ENCODE measurements around the gene KBTBD3. TPM values are rescaled to one million over a fixed set of nuclear protein-coding genes. Genes with fewer than 3 reads are reported as not detected.
"Not testable (repeated sequence)": the region's sequence is repeated elsewhere in the genome, so short reads cannot be mapped to it uniquely, and the experiment has no call there.

Gene KBTBD3
- total and polyA plus RNA-seq, 4 donors: 1.0 to 12.4 (median 2.4) TPM

- Histone ChIP-seq H3K27ac (ENCODE audit: low read depth in 1 of 2, low read length in 2 of 2) (no peak overlapping the region), H3K4me1 (ENCODE audit: control insufficient read depth in 4 of 4, insufficient read depth in 4 of 4, low read length in 3 of 4) (peaks cover 0 to 1% (median 0%) of the 10 kb centered on the region in 4 donors), H3K9ac (ENCODE audit: low read depth in 1 of 2, low read length in 2 of 2) (no peak overlapping the region), H3K4me3 (ENCODE audit: low read depth in 1 of 3, low read length in 3 of 3) (no peak overlapping the region), H3K27me3 (ENCODE audit: control insufficient read depth in 4 of 4, insufficient read depth in 4 of 4, low read length in 3 of 4) (no peaks in the 10 kb centered on the region), H3K36me3 (ENCODE audit: control insufficient read depth in 4 of 4, insufficient read depth in 3 of 4, low read depth in 1 of 4, low read length in 3 of 4) (peaks cover 3 to 20% (median 11%) of the 10 kb centered on the region in 4 donors), H3K9me3 (ENCODE audit: control insufficient read depth in 4 of 4, low read length in 3 of 4) (no peaks in the 10 kb centered on the region)
- TF ChIP-seq YY1 (IDR thresholded peaks at IDR 0.05) (no peak), SP1 (IDR thresholded peaks at IDR 0.05) (no peak), FOXA1 (IDR thresholded peaks at IDR 0.05) (no peak), FOXA2 (IDR thresholded peaks at IDR 0.05) (no peak), RXRA (IDR thresholded peaks at IDR 0.05) (no peak), REST (IDR thresholded peaks at IDR 0.05) (no peak), RAD21 (IDR thresholded peaks at IDR 0.05) (no peak), JUND (IDR thresholded peaks at IDR 0.05) (no peak), ATF3 (IDR thresholded peaks at IDR 0.05) (no peak), GABPA (IDR thresholded peaks at IDR 0.05 in 1 of 2, conservative IDR thresholded peaks at IDR 0.05 in 1 of 2) (no peak), MAX (IDR thresholded peaks at IDR 0.05) (no peak), TAF1 (conservative IDR thresholded peaks at IDR 0.05) (no peak), HNF4A (conservative IDR thresholded peaks at IDR 0.05) (no peak), CTCF (IDR thresholded peaks at IDR 0.05; ENCODE audit: low read depth, low read length, missing input control) (no peak), EGR1 (IDR thresholded peaks at IDR 0.05; ENCODE audit: low read depth in 2 of 2) (no peak), ZBTB33 (IDR thresholded peaks at IDR 0.05) (no peak)
- 84% methylated on average over 3 of the region's 3 CpGs for WGBS
- DNase-seq (ENCODE audit: low spot score): no peak
Observed at GRCh38 chr11:106012744-106013143, 64.4 kb downstream of the KBTBD3 start.

GRCh38 chr11:106011481-106011880 lies 65.7 kb downstream of the KBTBD3 start:
- Histone ChIP-seq H3K27me3 (ENCODE audit: control insufficient read depth in 4 of 4, insufficient read depth in 4 of 4, low read length in 3 of 4) (no peaks in the 10 kb centered on the region), H3K9me3 (ENCODE audit: control insufficient read depth in 4 of 4, low read length in 3 of 4) (no peaks in the 10 kb centered on the region), H3K4me1 (ENCODE audit: control insufficient read depth in 4 of 4, insufficient read depth in 4 of 4, low read length in 3 of 4) (peaks cover 0 to 1% (median 0%) of the 10 kb centered on the region in 4 donors), H3K9ac (ENCODE audit: low read depth in 1 of 2, low read length in 2 of 2) (no peak overlapping the region), H3K27ac (ENCODE audit: low read depth in 1 of 2, low read length in 2 of 2) (no peak overlapping the region), H3K36me3 (ENCODE audit: control insufficient read depth in 4 of 4, insufficient read depth in 3 of 4, low read depth in 1 of 4, low read length in 3 of 4) (peaks cover 3 to 23% (median 12%) of the 10 kb centered on the region in 4 donors), H3K4me3 (ENCODE audit: low read depth in 1 of 3, low read length in 3 of 3) (no peak overlapping the region)
- no peak for TF ChIP-seq NR2F2 (IDR thresholded peaks at IDR 0.05)
- no peak for DNase-seq (ENCODE audit: low spot score)
- WGBS: 85% methylated on average over 2 of the region's 2 CpGs

GRCh38 chr11:106003094-106003493 lies 74.1 kb downstream of the KBTBD3 start:
- not testable (repeated sequence) for H3K9me3 ChIP-seq (ENCODE audit: control insufficient read depth in 4 of 4, low read length in 3 of 4); H3K36me3 ChIP-seq (ENCODE audit: control insufficient read depth in 4 of 4, insufficient read depth in 3 of 4, low read depth in 1 of 4, low read length in 3 of 4); H3K27me3 ChIP-seq (ENCODE audit: control insufficient read depth in 4 of 4, insufficient read depth in 4 of 4, low read length in 3 of 4); H3K4me1 ChIP-seq (ENCODE audit: control insufficient read depth in 4 of 4, insufficient read depth in 4 of 4, low read length in 3 of 4); H3K9ac ChIP-seq (ENCODE audit: low read depth in 1 of 2, low read length in 2 of 2); H3K4me3 ChIP-seq (ENCODE audit: low read depth in 1 of 3, low read length in 3 of 3); H3K27ac ChIP-seq (ENCODE audit: low read depth in 1 of 2, low read length in 2 of 2); DNase-seq (ENCODE audit: low spot score)
- WGBS: 95% methylated on average over 4 of the region's 4 CpGs

Measured in liver (tissue), 9 donors.